ENCODE data around the gene KIAA1614.

GRCh38 chr1:180863158-180863775 is 49.4 kb upstream of the KIAA1614 start:
- peak; percentile 45 for TF ChIP-seq CTCF (IDR thresholded peaks at IDR 0.05; ENCODE audit: low read depth, low read length)
- no peak for TF ChIP-seq POLR2A (IDR thresholded peaks at IDR 0.05; ENCODE audit: extremely low read depth, insufficient read length)

All from NB4 (cell line).